ENCODE results near the gene TAC4. TPM values are rescaled to one million over a fixed set of nuclear protein-coding genes. Genes with fewer than 3 reads are reported as not detected.

The TAC4 gene
- total RNA-seq, 4 donors from 2014 or later: not detected

GRCh38 chr17:49809056-49809455 lies 38.8 kb downstream of the TAC4 start:
- intact Hi-C loops (cut with DNase I): no loop called here
- TF ChIP-seq POLR2A (IDR thresholded peaks at IDR 0.05) (no peak), CTCF (IDR thresholded peaks at IDR 0.05) (no peak)
- Histone ChIP-seq H3K9me3 (no peaks in the 10 kb centered on the region), H3K27ac (no peak overlapping the region), H3K4me3 (no peak overlapping the region), H3K27me3 (no peaks in the 10 kb centered on the region), H3K36me3 (peaks cover 0 to 99% (median 35%) of the 10 kb centered on the region in 3 donors), H3K4me1 (peaks cover 0 to 7% (median 0%) of the 10 kb centered on the region in 3 donors)
- DNase-seq: no peak
- WGBS, 2 donors: 73 to 80% methylated on average over 4 of the region's 4 CpGs

- 84 to 88% methylated on average over 2 of the region's 2 CpGs for WGBS, 2 donors
- intact Hi-C loops (cut with DNase I): no loop called here
- Histone ChIP-seq H3K36me3 (peaks cover 17 to 100% (median 22%) of the 10 kb centered on the region in 3 donors), H3K27ac (no peak overlapping the region), H3K9me3 (no peaks in the 10 kb centered on the region), H3K27me3 (no peaks in the 10 kb centered on the region), H3K4me1 (peaks cover 0 to 11% (median 0%) of the 10 kb centered on the region in 3 donors), H3K4me3 (no peak overlapping the region)
- DNase-seq: no peak
- TF ChIP-seq POLR2A (IDR thresholded peaks at IDR 0.05) (no peak), CTCF (IDR thresholded peaks at IDR 0.05) (no peak)
Observed at GRCh38 chr17:49798738-49799137, 49.1 kb downstream of the TAC4 start.

GRCh38 chr17:49798182-49798581 lies 49.7 kb downstream of the TAC4 start:
- H3K9me3 ChIP-seq: no peaks in the 10 kb centered on the region
- intact Hi-C loops (cut with DNase I): no loop called here
- WGBS, 2 donors: 73 to 90% methylated on average over 8 of the region's 8 CpGs
- H3K27me3 ChIP-seq: no peaks in the 10 kb centered on the region
- no peak overlapping the region for H3K27ac ChIP-seq
- no peak for DNase-seq
- no peak overlapping the region for H3K4me3 ChIP-seq
- H3K36me3 ChIP-seq: peaks cover 17 to 100% (median 22%) of the 10 kb centered on the region in 3 donors
- H3K4me1 ChIP-seq: peaks cover 0 to 16% (median 0%) of the 10 kb centered on the region in 3 donors
- TF ChIP-seq CTCF (IDR thresholded peaks at IDR 0.05) (no peak), POLR2A (IDR thresholded peaks at IDR 0.05) (no peak)

- DNase-seq: no peak
- WGBS, 2 donors: 69 to 84% methylated on average over 5 of the region's 5 CpGs
- H3K4me1 ChIP-seq: peaks cover 0 to 45% (median 11%) of the 10 kb centered on the region in 3 donors
- intact Hi-C loops (cut with DNase I): no loop called here
- H3K27ac ChIP-seq: no peak overlapping the region
- TF ChIP-seq POLR2A (IDR thresholded peaks at IDR 0.05) (no peak), CTCF (IDR thresholded peaks at IDR 0.05) (no peak)
- no peaks in the 10 kb centered on the region for H3K9me3 ChIP-seq
- H3K27me3 ChIP-seq: no peaks in the 10 kb centered on the region
- peaks cover 21 to 92% (median 25%) of the 10 kb centered on the region in 3 donors for H3K36me3 ChIP-seq
- H3K4me3 ChIP-seq: no peak overlapping the region
Observed at GRCh38 chr17:49795372-49795771, 52.5 kb downstream of the TAC4 start.

GRCh38 chr17:49793309-49793708 lies 54.6 kb downstream of the TAC4 start:
- WGBS, 2 donors: 82 to 87% methylated on average over 2 to 3 of the region's 3 CpGs
- Histone ChIP-seq H3K9me3 (no peaks in the 10 kb centered on the region), H3K4me1 (peaks cover 0 to 53% (median 20%) of the 10 kb centered on the region in 3 donors), H3K36me3 (peaks cover 8 to 76% (median 22%) of the 10 kb centered on the region in 3 donors), H3K27ac (no peak overlapping the region), H3K4me3 (no peak overlapping the region), H3K27me3 (no peaks in the 10 kb centered on the region)
- intact Hi-C loops (cut with DNase I): no loop called here
- TF ChIP-seq POLR2A (IDR thresholded peaks at IDR 0.05): no peak
- no peak for TF ChIP-seq CTCF (IDR thresholded peaks at IDR 0.05)
- no peak for DNase-seq

All from esophagus squamous epithelium (tissue), 5 donors.